AG09309 (cell line): ENCODE results near the gene AMACR.

Experiments used
- DNase-seq: peaks from one replicate; pipeline ENCODE4 v3.0.0-alpha.2; 2010; ENCODE audit warnings: low read depth
- H3K4me3 ChIP-seq: 2 replicates; pipeline ENCODE4 v1.5.1; 2011; ENCODE audit warnings: mild to moderate bottlenecking, low read depth, low read length, moderate library complexity; ENCODE audit not compliant: control insufficient read depth
- CTCF ChIP-seq: IDR thresholded peaks from 2 replicates; pipeline ENCODE4 v1.5.1; 2011; ENCODE audit warnings: mild to moderate bottlenecking, low read depth, low read length, inconsistent platforms; ENCODE audit not compliant: insufficient read depth, control insufficient read depth; ENCODE audit errors: missing control alignments

Gene AMACR

GRCh38 chr5:34007621-34008600 lies at the start of gene AMACR:
Gene AMACR (minus strand): TSS chr5:34008050. CDS start chr5:34008019, 31 bp downstream.
- H3K4me3 ChIP-seq, result peak within 1 kb of the TSS; percentile 85
- DNase-seq, result peak; percentile 50
- TF ChIP-seq CTCF, result no peak

- no peak for TF ChIP-seq CTCF
- DNase-seq, result no peak
- H3K4me3 ChIP-seq, result no peak overlapping the region
Measured at GRCh38 chr5:34057569-34057968, 49.7 kb upstream of the AMACR start.

GRCh38 chr5:34057118-34057517 lies 49.3 kb upstream of the AMACR start:
- TF ChIP-seq CTCF, result no peak
- no peak for DNase-seq
- no peak overlapping the region for H3K4me3 ChIP-seq

GRCh38 chr5:34055667-34056066 lies 47.8 kb upstream of the AMACR start:
- no peak overlapping the region for H3K4me3 ChIP-seq
- TF ChIP-seq CTCF, result no peak
- no peak for DNase-seq

- H3K4me3 ChIP-seq, result no peak overlapping the region
- DNase-seq, result no peak
- no peak for TF ChIP-seq CTCF
Measured at GRCh38 chr5:34054400-34054729, 46.5 kb upstream of the AMACR start.

GRCh38 chr5:34053571-34054399 lies 45.9 kb upstream of the AMACR start:
- TF ChIP-seq CTCF, result no peak
- no peak overlapping the region for H3K4me3 ChIP-seq
- DNase-seq, result no peak
